Mesendoderm (in vitro differentiated cells): ENCODE data around the gene GSKIP.
"Not testable (repeated sequence)": the region's sequence is repeated elsewhere in the genome, so short reads cannot be mapped to it uniquely, and the experiment has no call there.

Experiments
- DNase-seq: peaks from one replicate; pipeline ENCODE4 v3.0.0; 2013
- H2AK5ac ChIP-seq: 2 replicates; pipeline ENCODE4 v1.6.1; 2013; ENCODE audit warnings: low read length, inconsistent platforms
- H2BK120ac ChIP-seq: 2 replicates; pipeline ENCODE4 v1.6.1; 2013; ENCODE audit warnings: low read depth, mild to moderate bottlenecking, low read length, moderate library complexity, mixed read lengths
- H2BK15ac ChIP-seq: replicated peaks from 2 replicates; pipeline ENCODE4 v1.6.1; 2013; ENCODE audit warnings: low read depth, mild to moderate bottlenecking, moderate library complexity
- H2BK5ac ChIP-seq: 2 replicates; pipeline ENCODE4 v1.6.1; 2013; ENCODE audit warnings: low read length, inconsistent platforms
- H3K18ac ChIP-seq: 2 replicates; pipeline ENCODE4 v1.6.1; 2013; ENCODE audit warnings: mild to moderate bottlenecking, low read length, mixed read lengths
- H3K23ac ChIP-seq: one replicate; pipeline ENCODE4 v1.6.1; 2013; ENCODE audit warnings: low read length
- H3K27ac ChIP-seq: 2 replicates; pipeline ENCODE4 v1.5.1; 2013; ENCODE audit warnings: low read depth, mild to moderate bottlenecking, inconsistent platforms, low read length, moderate library complexity
- H3K27me3 ChIP-seq: 2 replicates; pipeline ENCODE4 v1.6.1; 2013; ENCODE audit warnings: low read length, control low read depth, mild to moderate bottlenecking, inconsistent platforms; ENCODE audit not compliant: insufficient read depth, poor library complexity
- H3K36me3 ChIP-seq: 2 replicates; pipeline ENCODE4 v1.6.1; 2013; ENCODE audit warnings: low read length, inconsistent platforms; ENCODE audit not compliant: control insufficient read depth, insufficient read depth
- H3K4ac ChIP-seq: one replicate; pipeline ENCODE4 v1.6.1; 2013; ENCODE audit warnings: low read depth, mild to moderate bottlenecking, low read length, moderate library complexity
- H3K4me1 ChIP-seq: 2 replicates; pipeline ENCODE4 v1.6.1; 2013; ENCODE audit warnings: low read depth, low read length, inconsistent platforms; ENCODE audit not compliant: control insufficient read depth
- H3K4me2 ChIP-seq: 2 replicates; pipeline ENCODE4 v1.6.1; 2013; ENCODE audit warnings: low read length
- H3K4me3 ChIP-seq: 2 replicates; pipeline ENCODE4 v1.5.1; 2013; ENCODE audit warnings: mild to moderate bottlenecking, low read length
- H3K56ac ChIP-seq: one replicate; pipeline ENCODE4 v1.6.1; 2013; ENCODE audit warnings: low read length
- H3K79me1 ChIP-seq: 2 replicates; pipeline ENCODE4 v1.6.1; 2013; ENCODE audit warnings: low read length, inconsistent platforms
- H3K79me2 ChIP-seq: 2 replicates; pipeline ENCODE4 v1.6.1; 2013; ENCODE audit warnings: mild to moderate bottlenecking, low read length; ENCODE audit not compliant: control insufficient read depth, insufficient read depth
- H3K9ac ChIP-seq: 2 replicates; pipeline ENCODE4 v1.6.1; 2013; ENCODE audit warnings: low read length, inconsistent platforms
- H4K5ac ChIP-seq: one replicate; pipeline ENCODE4 v1.6.1; 2013; ENCODE audit warnings: low read length
- H4K8ac ChIP-seq: one replicate; pipeline ENCODE4 v1.6.1; 2013; ENCODE audit warnings: low read depth, mild to moderate bottlenecking, control low read depth, low read length, moderate library complexity
- WGBS: extraction: QIAGEN DNeasy Blood & Tissue Kit; methylation state at CpG from one replicate; pipeline ENCODE4 v1.1.7; 2013; ENCODE audit warnings: low lambda C conversion rate, missing lambda C conversion rate; ENCODE audit not compliant: insufficient coverage; ENCODE audit errors: extremely low coverage; 5-methylcytosine and 5-hydroxymethylcytosine counted together

The GSKIP gene

GRCh38 chr14:96338551-96338950 lies 24.8 kb upstream of the GSKIP start:
- Histone ChIP-seq H3K79me2 (no peaks in the 10 kb centered on the region), H4K5ac (no peak overlapping the region), H3K56ac (no peak overlapping the region), H3K4me3 (no peak overlapping the region), H3K4me2 (no peak overlapping the region), H3K27me3 (no peaks in the 10 kb centered on the region), H3K23ac (no peak overlapping the region), H3K18ac (no peak overlapping the region), H2BK120ac (no peak overlapping the region), H2BK5ac (no peak overlapping the region), H4K8ac (no peak overlapping the region), H3K4me1 (no peaks in the 10 kb centered on the region), H2BK15ac (no peak overlapping the region), H3K36me3 (no peaks in the 10 kb centered on the region), H3K9ac (no peak overlapping the region), H3K4ac (no peak overlapping the region), H3K27ac (no peak overlapping the region), H3K79me1 (no peaks in the 10 kb centered on the region), H2AK5ac (no peak overlapping the region)
- WGBS, result no CpG with 5 or more reads among the region's 1 CpG
- DNase-seq, result no peak

- no peak overlapping the region for H3K9ac ChIP-seq
- no peak overlapping the region for H3K27ac ChIP-seq
- WGBS, result no CpG with 5 or more reads among the region's 3 CpGs
These were observed 22.0 kb upstream of the GSKIP start for GRCh38 chr14:96341323-96341722.

GRCh38 chr14:96345669-96346068 lies 17.7 kb upstream of the GSKIP start:
- Histone ChIP-seq H3K23ac (no peak overlapping the region), H3K79me1 (no peaks in the 10 kb centered on the region), H3K9ac (no peak overlapping the region), H3K4me2 (no peak overlapping the region), H3K27ac (no peak overlapping the region), H3K4me3 (no peak overlapping the region), H4K5ac (no peak overlapping the region), H3K18ac (no peak overlapping the region), H3K27me3 (no peaks in the 10 kb centered on the region), H3K79me2 (no peaks in the 10 kb centered on the region), H2BK5ac (no peak overlapping the region), H4K8ac (no peak overlapping the region), H2BK15ac (no peak overlapping the region), H3K56ac (no peak overlapping the region), H2BK120ac (no peak overlapping the region), H2AK5ac (no peak overlapping the region), H3K4me1 (peaks cover 3% of the 10 kb centered on the region), H3K4ac (no peak overlapping the region), H3K36me3 (no peaks in the 10 kb centered on the region)
- WGBS, result no CpG with 5 or more reads among the region's 2 CpGs
- no peak for DNase-seq

More at GRCh38 chr14:96341323-96341722, 22.0 kb upstream of the GSKIP start:
- no peak for DNase-seq
- H3K36me3 ChIP-seq, result no peaks in the 10 kb centered on the region
- no peaks in the 10 kb centered on the region for H3K79me2 ChIP-seq
- H3K18ac ChIP-seq, result no peak overlapping the region
- no peaks in the 10 kb centered on the region for H3K4me1 ChIP-seq
- H2BK5ac ChIP-seq, result no peak overlapping the region
- H3K23ac ChIP-seq, result no peak overlapping the region
- no peak overlapping the region for H4K8ac ChIP-seq
- no peak overlapping the region for H3K4ac ChIP-seq
- no peaks in the 10 kb centered on the region for H3K27me3 ChIP-seq
- H2AK5ac ChIP-seq, result no peak overlapping the region
- no peak overlapping the region for H3K4me3 ChIP-seq
- H2BK15ac ChIP-seq, result no peak overlapping the region
- no peak overlapping the region for H4K5ac ChIP-seq
- no peak overlapping the region for H3K56ac ChIP-seq
- H2BK120ac ChIP-seq, result no peak overlapping the region
- no peak overlapping the region for H3K4me2 ChIP-seq
- H3K79me1 ChIP-seq, result no peaks in the 10 kb centered on the region

DNA sequence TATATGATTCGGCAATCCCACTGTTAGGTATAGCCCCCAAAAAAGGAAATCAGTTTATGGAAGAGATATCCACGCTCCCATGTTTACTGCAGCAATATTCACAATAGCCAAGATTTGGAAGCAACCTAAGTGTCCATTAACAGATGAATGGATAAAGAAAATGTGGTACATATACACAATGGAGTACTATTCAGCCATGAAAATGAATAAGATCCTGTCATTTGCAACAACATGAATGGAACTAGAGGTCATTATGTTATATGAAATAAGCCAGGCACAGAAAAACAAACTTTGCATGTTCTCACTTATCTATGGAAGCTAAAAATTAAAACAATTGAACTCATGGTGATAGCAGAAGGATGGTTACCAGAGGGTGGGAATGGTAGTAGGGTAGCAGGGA lies 15.4 kb upstream of the GSKIP start:
- not testable (repeated sequence) for H2BK15ac ChIP-seq
- no CpG with 5 or more reads among the region's 2 CpGs for WGBS

DNA sequence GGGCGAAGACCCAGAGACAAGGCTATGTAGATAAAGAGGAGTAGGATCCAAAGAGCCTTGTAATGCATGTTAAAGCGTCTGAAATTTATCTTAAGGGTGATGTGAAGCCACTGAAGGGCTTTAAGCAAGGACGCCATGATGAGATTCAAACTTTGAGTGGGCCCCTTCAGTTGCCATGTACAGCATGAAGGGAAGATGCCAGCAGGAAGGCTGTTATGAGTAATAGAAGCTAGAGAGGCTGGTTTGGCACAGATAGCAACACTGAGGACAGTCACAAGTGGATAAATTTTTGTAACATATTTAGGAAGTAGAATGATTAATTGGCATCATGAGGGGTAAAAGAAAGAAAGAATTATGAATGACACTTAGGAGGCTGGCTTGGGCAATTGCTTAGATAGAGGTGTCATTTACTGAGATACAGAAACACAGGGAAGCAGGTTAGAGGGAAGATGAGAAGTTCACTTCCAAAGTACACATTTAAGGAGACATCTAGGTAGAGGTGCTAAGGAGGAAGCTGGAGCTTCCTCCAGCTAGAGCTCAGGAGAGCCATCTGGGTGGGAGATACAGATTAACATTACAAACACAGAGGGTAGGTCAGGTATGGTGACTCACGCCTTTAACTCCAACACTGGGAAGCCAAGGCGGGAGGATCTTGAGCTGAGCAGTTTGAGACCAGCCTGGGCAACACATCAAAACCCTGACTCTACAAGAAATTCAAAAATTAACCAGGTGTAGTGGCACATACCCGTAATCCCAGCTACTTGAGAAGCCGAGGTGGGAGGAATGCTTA lies 13.8 kb upstream of the GSKIP start:
- no peak overlapping the region for H3K18ac ChIP-seq
- no peak overlapping the region for H3K4me3 ChIP-seq
- H3K56ac ChIP-seq, result no peak overlapping the region
- WGBS, result no CpG with 5 or more reads among the region's 7 CpGs
- no peak overlapping the region for H3K4ac ChIP-seq
- no peaks in the 10 kb centered on the region for H3K27me3 ChIP-seq
- H3K79me2 ChIP-seq, result peaks cover 2% of the 10 kb centered on the region
- H3K9ac ChIP-seq, result no peak overlapping the region
- H3K79me1 ChIP-seq, result peaks cover 6% of the 10 kb centered on the region
- no peak overlapping the region for H4K5ac ChIP-seq
- peaks cover 3% of the 10 kb centered on the region for H3K4me1 ChIP-seq
- no peak overlapping the region for H3K27ac ChIP-seq
- H3K4me2 ChIP-seq, result no peak overlapping the region
- peak; percentile 76 for DNase-seq
- no peak overlapping the region for H2BK5ac ChIP-seq
- H2BK15ac ChIP-seq, result no peak overlapping the region
- no peak overlapping the region for H4K8ac ChIP-seq
- H2AK5ac ChIP-seq, result no peak overlapping the region
- H3K36me3 ChIP-seq, result no peaks in the 10 kb centered on the region
- H2BK120ac ChIP-seq, result no peak overlapping the region
- H3K23ac ChIP-seq, result no peak overlapping the region

More for the DNA sequence above, 15.4 kb upstream of the GSKIP start:
- not testable (repeated sequence) for H3K4me3 ChIP-seq, H3K23ac ChIP-seq, H3K4me1 ChIP-seq, H3K18ac ChIP-seq, DNase-seq, H3K4ac ChIP-seq, H3K36me3 ChIP-seq, H3K27me3 ChIP-seq, H2AK5ac ChIP-seq, H4K5ac ChIP-seq, H3K79me1 ChIP-seq, H3K9ac ChIP-seq, H3K79me2 ChIP-seq, H3K27ac ChIP-seq, H4K8ac ChIP-seq, H3K56ac ChIP-seq, H3K4me2 ChIP-seq, H2BK120ac ChIP-seq, H2BK5ac ChIP-seq

DNA sequence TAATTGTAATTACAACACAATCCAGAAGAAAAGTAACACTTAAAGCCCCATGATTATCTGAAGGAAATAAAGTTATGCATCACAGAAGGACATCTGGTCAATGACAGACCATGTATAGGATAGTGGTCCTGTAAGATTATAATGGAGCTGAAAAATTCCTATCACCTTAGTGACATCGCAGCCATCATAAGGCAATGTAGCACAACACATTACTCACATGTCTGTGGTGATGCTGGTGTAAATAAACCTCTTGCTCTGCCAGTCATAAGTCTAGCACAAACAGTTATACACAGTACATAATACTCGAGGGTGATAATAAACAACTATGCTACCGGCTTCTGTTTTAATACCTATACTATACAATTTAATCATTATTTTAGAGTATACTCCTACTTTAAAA lies 11.3 kb upstream of the GSKIP start:
- H3K4ac ChIP-seq, result no peak overlapping the region
- no CpG with 5 or more reads among the region's 3 CpGs for WGBS

More for the DNA sequence above, 11.3 kb upstream of the GSKIP start:
- no peak overlapping the region for H3K18ac ChIP-seq
- peaks cover 2% of the 10 kb centered on the region for H3K79me2 ChIP-seq
- no peaks in the 10 kb centered on the region for H3K27me3 ChIP-seq
- H3K9ac ChIP-seq, result no peak overlapping the region
- H3K36me3 ChIP-seq, result no peaks in the 10 kb centered on the region
- H4K5ac ChIP-seq, result no peak overlapping the region
- peaks cover 6% of the 10 kb centered on the region for H3K79me1 ChIP-seq
- no peak overlapping the region for H3K4me3 ChIP-seq
- H2BK120ac ChIP-seq, result no peak overlapping the region
- H3K27ac ChIP-seq, result no peak overlapping the region
- H3K4me1 ChIP-seq, result peaks cover 3% of the 10 kb centered on the region
- no peak for DNase-seq
- no peak overlapping the region for H2AK5ac ChIP-seq
- no peak overlapping the region for H3K56ac ChIP-seq
- no peak overlapping the region for H2BK15ac ChIP-seq
- H3K23ac ChIP-seq, result no peak overlapping the region
- H3K4me2 ChIP-seq, result no peak overlapping the region
- H2BK5ac ChIP-seq, result no peak overlapping the region
- no peak overlapping the region for H4K8ac ChIP-seq
